ENCODE results near the gene TMEM115. TPM values are rescaled to one million over a fixed set of nuclear protein-coding genes. Genes with fewer than 3 reads are reported as not detected.

Gene TMEM115
- total and polyA plus RNA-seq, 2 of the 13 experiments (the other 11 are each of a cell fraction or from before 2014, with no cell fraction given), result 22.1 to 30.7 TPM

- TF ChIP-seq ZNF362 (CRISPR knock-in tag; IDR thresholded peaks at IDR 0.05; ENCODE audit: borderline replicate concordance), result peak; percentile 47; the same call in 1 of the 2 replicates
- TF ChIP-seq HBP1 (CRISPR knock-in tag; IDR thresholded peaks at IDR 0.05; ENCODE audit: low read depth), result no peak
- 0 out of 2 replicates have a peak, but pooled peaks have one; percentile 31 for TF ChIP-seq ZMYM4 (CRISPR knock-in tag; IDR thresholded peaks at IDR 0.05)
- TF ChIP-seq ZSCAN30 (CRISPR knock-in tag; IDR thresholded peaks at IDR 0.05), result no peak
- TF ChIP-seq ZNF547 (CRISPR knock-in tag; IDR thresholded peaks at IDR 0.05), result no peak
- no peak for TF ChIP-seq TSC22D2 (CRISPR knock-in tag; IDR thresholded peaks at IDR 0.05; ENCODE audit: borderline replicate concordance)
- TF ChIP-seq PRPF4 (IDR thresholded peaks at IDR 0.05; ENCODE audit: low read depth, low read length, poor library complexity, severe bottlenecking), result no peak
- no peak for TF ChIP-seq ZNF562 (CRISPR knock-in tag; IDR thresholded peaks at IDR 0.05; ENCODE audit: borderline replicate concordance)
- TF ChIP-seq ZNF557 (CRISPR knock-in tag; IDR thresholded peaks at IDR 0.05), result no peak
- TF ChIP-seq ZNF446 (CRISPR knock-in tag; IDR thresholded peaks at IDR 0.05), result no peak
- TF ChIP-seq RFXANK (CRISPR knock-in tag; IDR thresholded peaks at IDR 0.05), result 0 out of 2 replicates have a peak, but pooled peaks have one; percentile 20
- TF ChIP-seq ZNF275 (CRISPR knock-in tag; IDR thresholded peaks at IDR 0.05; ENCODE audit: borderline replicate concordance), result no peak
- peak; percentile 62; the same call in 1 of the 2 replicates for TF ChIP-seq ZNF782 (CRISPR knock-in tag; IDR thresholded peaks at IDR 0.05; ENCODE audit: borderline replicate concordance)
- TF ChIP-seq SP140L (CRISPR knock-in tag; IDR thresholded peaks at IDR 0.05; ENCODE audit: borderline replicate concordance), result no peak
- no peak for TF ChIP-seq TFE3 (CRISPR knock-in tag; IDR thresholded peaks at IDR 0.05)
- TF ChIP-seq NR3C1 (CRISPR knock-in tag; IDR thresholded peaks at IDR 0.05), result no peak
- no peak for TF ChIP-seq ZUFSP (CRISPR knock-in tag; IDR thresholded peaks at IDR 0.05; ENCODE audit: borderline replicate concordance)
- TF ChIP-seq MLXIP (CRISPR knock-in tag; IDR thresholded peaks at IDR 0.05; ENCODE audit: borderline replicate concordance), result no peak
- TF ChIP-seq ZBTB3 (CRISPR knock-in tag; IDR thresholded peaks at IDR 0.05; ENCODE audit: borderline replicate concordance, low read depth), result no peak
These were observed 34.8 kb downstream of the TMEM115 start (continued) for GRCh38 chr3:50324351-50325112.

Data from HepG2 (cell line).